WTC11 (cell line): ENCODE data around the gene DMC1. TPM values are rescaled to one million over a fixed set of nuclear protein-coding genes. Genes with fewer than 3 reads are reported as not detected.

Source experiments
- ATAC-seq: fragments of 200-7000 bp; cut with Tn5 transposase; 2 replicates; pipeline ENCODE4 v1.10.0; 2021; ENCODE audit warnings: mild to moderate bottlenecking, moderate library complexity
- CTCF ChIA-PET: fragments of 300-600 bp; sonication (Branson Sonifier 250); formaldehyde crosslinking; loops from one replicate; lab custom pipeline; 2021; ENCODE audit warnings: antibody characterized with exemption; lab: Charles Lee
- POLR2A ChIA-PET: fragments of 350-600 bp; sonication (Branson Sonifier 250); formaldehyde crosslinking; loops from one replicate; lab custom pipeline; 2021; ENCODE audit warnings: antibody characterized with exemption; lab: Charles Lee
- DNase-seq: peaks from one replicate; pipeline ENCODE4 v3.0.0; 2021; ENCODE audit warnings: low spot score
- H3K27ac Mint-ChIP-seq: 2 replicates; pipeline ENCODE4 v1.8.0; 2021; ENCODE audit warnings: mixed read lengths
- H3K27me3 Mint-ChIP-seq: 2 replicates; pipeline ENCODE4 v1.8.0; 2021; ENCODE audit warnings: low read depth, mild to moderate bottlenecking, moderate library complexity, mixed read lengths
- H3K36me3 Mint-ChIP-seq: 2 replicates; pipeline ENCODE4 v1.8.0; 2021; ENCODE audit warnings: mixed read lengths
- H3K4me1 Mint-ChIP-seq: 2 replicates; pipeline ENCODE4 v1.8.0; 2022; ENCODE audit warnings: mixed read lengths
- H3K4me3 Mint-ChIP-seq: 2 replicates; pipeline ENCODE4 v1.8.0; 2021; ENCODE audit warnings: mild to moderate bottlenecking, moderate library complexity, mixed read lengths
- H3K9me3 Mint-ChIP-seq: 2 replicates; pipeline ENCODE4 v1.8.0; 2021; ENCODE audit warnings: mixed read lengths
- CBFB ChIP-seq: sonication (generic); formaldehyde crosslinking; IDR thresholded peaks from 2 replicates; pipeline ENCODE4 v1.8.1; 2022; ENCODE audit warnings: mild to moderate bottlenecking, low read depth, missing genetic modification reagents
- GRHL2 ChIP-seq: fragments of 250-450 bp; sonication (Bioruptor Pico); IDR thresholded peaks from 2 replicates; pipeline ENCODE4 v1.8.0; 2022; ENCODE audit warnings: mild to moderate bottlenecking, moderate library complexity; ENCODE audit not compliant: insufficient replicate concordance, severe bottlenecking
- HMGA2 ChIP-seq: fragments of 250-450 bp; sonication (Bioruptor Pico); IDR thresholded peaks from 2 replicates; pipeline ENCODE4 v1.4.0; 2021; ENCODE audit warnings: mild to moderate bottlenecking, moderate library complexity
- KAT7 ChIP-seq: sonication (generic); formaldehyde crosslinking; IDR thresholded peaks from 2 replicates; pipeline ENCODE4 v1.8.1; 2023; ENCODE audit warnings: missing genetic modification reagents, mild to moderate bottlenecking, borderline replicate concordance
- MXD4 ChIP-seq: fragments of 250-450 bp; sonication (Bioruptor Pico); IDR thresholded peaks from 2 replicates; pipeline ENCODE4 v1.8.0; 2021; ENCODE audit warnings: mild to moderate bottlenecking, moderate library complexity, borderline replicate concordance
- ZNF121 ChIP-seq: sonication (generic); formaldehyde crosslinking; IDR thresholded peaks from 2 replicates; pipeline ENCODE4 v1.8.0; 2023; ENCODE audit warnings: missing genetic modification reagents
- ZNF232 ChIP-seq: sonication (generic); formaldehyde crosslinking; IDR thresholded peaks from 2 replicates; pipeline ENCODE4 v1.8.0; 2022; ENCODE audit warnings: mild to moderate bottlenecking, missing genetic modification reagents
- ZNF423 ChIP-seq: fragments of 250-450 bp; sonication (Bioruptor Pico); IDR thresholded peaks from 2 replicates; pipeline ENCODE4 v2.1.2; 2022; ENCODE audit warnings: mild to moderate bottlenecking, moderate library complexity
- ZNF671 ChIP-seq: fragments of 250-450 bp; sonication (Bioruptor Pico); IDR thresholded peaks from 2 replicates; pipeline ENCODE4 v1.8.0; 2021; ENCODE audit warnings: mild to moderate bottlenecking
- total RNA-seq: library from RNA; stranded (reverse); gene quantifications from 3 replicates; pipeline ENCODE4 v1.2.3, GENCODE V29; 2021
- TF ChIP-seq, protein P1 (sequence below): sonication (generic); formaldehyde crosslinking; IDR thresholded peaks from 2 replicates; pipeline ENCODE4 v1.8.1; 2022; ENCODE audit warnings: mild to moderate bottlenecking, missing genetic modification reagents, moderate library complexity, borderline replicate concordance
- TF ChIP-seq, protein P2 (sequence below): sonication (generic); formaldehyde crosslinking; IDR thresholded peaks from 2 replicates; pipeline ENCODE4 v1.8.0; 2022; ENCODE audit warnings: missing genetic modification reagents
- TF ChIP-seq, protein P3 (sequence below): sonication (generic); formaldehyde crosslinking; IDR thresholded peaks from 2 replicates; pipeline ENCODE4 v1.8.1; 2023; ENCODE audit warnings: mild to moderate bottlenecking, missing genetic modification reagents
- TF ChIP-seq, protein P4 (sequence below): sonication (generic); formaldehyde crosslinking; IDR thresholded peaks from 2 replicates; pipeline ENCODE4 v1.8.1; 2022; ENCODE audit warnings: low read depth, missing genetic modification reagents, borderline replicate concordance
- TF ChIP-seq, protein P5 (sequence below): sonication (generic); formaldehyde crosslinking; IDR thresholded peaks from 2 replicates; pipeline ENCODE4 v1.8.0; 2023; ENCODE audit warnings: missing genetic modification reagents, mild to moderate bottlenecking, borderline replicate concordance
- TF ChIP-seq, protein P6 (sequence below): fragments of 250-450 bp; sonication (Bioruptor Pico); IDR thresholded peaks from 2 replicates; pipeline ENCODE4 v1.8.0; 2021; ENCODE audit warnings: mild to moderate bottlenecking

DMC1 gene
- total RNA-seq, 1 experiment from 2014 or later = 4.3 TPM

DNA sequence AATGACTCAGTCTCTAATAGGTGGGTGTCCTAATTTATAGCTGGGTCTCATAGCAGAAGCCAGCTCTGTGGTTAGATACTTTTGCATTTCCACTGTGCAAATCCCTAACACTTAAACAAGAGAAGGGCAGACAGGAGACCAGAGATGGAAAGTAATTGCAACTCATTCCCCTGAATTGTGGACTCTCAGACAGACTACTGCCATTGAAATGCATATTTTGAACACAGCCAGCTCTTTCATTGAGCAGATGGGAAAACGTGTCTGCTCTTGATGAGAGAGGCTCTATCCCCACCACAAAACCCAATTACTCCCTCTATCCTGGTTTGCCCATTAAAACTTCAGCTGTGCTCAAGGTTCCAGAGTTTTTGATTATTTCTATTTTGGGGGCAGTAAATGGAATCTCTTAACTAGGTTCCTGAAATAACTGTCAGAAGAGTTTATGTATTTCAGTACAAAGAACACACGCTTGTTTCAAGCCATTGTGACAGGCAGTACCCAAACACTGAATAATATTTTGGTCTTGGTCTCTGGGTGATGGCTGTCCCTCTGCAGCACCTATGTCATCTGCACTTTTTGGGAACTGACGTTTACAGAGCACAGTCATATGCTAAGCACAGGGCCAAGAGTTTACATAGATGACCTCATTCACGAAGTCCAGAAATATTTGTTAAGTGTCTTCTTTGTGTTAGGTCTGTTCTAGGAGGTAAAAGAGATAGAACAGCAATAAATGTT lies 44.5 kb upstream of the DMC1 start:
- H3K4me3 Mint-ChIP-seq = no peak overlapping the region
- ATAC-seq = no peak
- peaks cover 32% of the 10 kb centered on the region for H3K36me3 Mint-ChIP-seq
- H3K9me3 Mint-ChIP-seq = peaks cover 22% of the 10 kb centered on the region
- ChIA-PET CTCF (no interaction called here), POLR2A (interaction anchor here (0.7 kb wide), 1 partner anchor 1162 kb away, joined by 3 read pairs; no protein-coding TSS in a partner anchor)
- H3K27me3 Mint-ChIP-seq = no peaks in the 10 kb centered on the region
- H3K4me1 Mint-ChIP-seq = peaks cover 5% of the 10 kb centered on the region
- TF ChIP-seq, protein P1, sequence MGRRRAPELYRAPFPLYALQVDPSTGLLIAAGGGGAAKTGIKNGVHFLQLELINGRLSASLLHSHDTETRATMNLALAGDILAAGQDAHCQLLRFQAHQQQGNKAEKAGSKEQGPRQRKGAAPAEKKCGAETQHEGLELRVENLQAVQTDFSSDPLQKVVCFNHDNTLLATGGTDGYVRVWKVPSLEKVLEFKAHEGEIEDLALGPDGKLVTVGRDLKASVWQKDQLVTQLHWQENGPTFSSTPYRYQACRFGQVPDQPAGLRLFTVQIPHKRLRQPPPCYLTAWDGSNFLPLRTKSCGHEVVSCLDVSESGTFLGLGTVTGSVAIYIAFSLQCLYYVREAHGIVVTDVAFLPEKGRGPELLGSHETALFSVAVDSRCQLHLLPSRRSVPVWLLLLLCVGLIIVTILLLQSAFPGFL (CRISPR knock-in tag) = no peak
- TF ChIP-seq ZNF423 (CRISPR knock-in tag) (no peak), MXD4 (CRISPR knock-in tag) (no peak), ZNF671 (CRISPR knock-in tag) (no peak), ZNF232 (no peak), ZNF121 (CRISPR knock-in tag) (no peak), HMGA2 (CRISPR knock-in tag) (no peak), KAT7 (no peak), GRHL2 (CRISPR knock-in tag) (no peak), CBFB (CRISPR knock-in tag) (no peak)
- TF ChIP-seq, protein P2, sequence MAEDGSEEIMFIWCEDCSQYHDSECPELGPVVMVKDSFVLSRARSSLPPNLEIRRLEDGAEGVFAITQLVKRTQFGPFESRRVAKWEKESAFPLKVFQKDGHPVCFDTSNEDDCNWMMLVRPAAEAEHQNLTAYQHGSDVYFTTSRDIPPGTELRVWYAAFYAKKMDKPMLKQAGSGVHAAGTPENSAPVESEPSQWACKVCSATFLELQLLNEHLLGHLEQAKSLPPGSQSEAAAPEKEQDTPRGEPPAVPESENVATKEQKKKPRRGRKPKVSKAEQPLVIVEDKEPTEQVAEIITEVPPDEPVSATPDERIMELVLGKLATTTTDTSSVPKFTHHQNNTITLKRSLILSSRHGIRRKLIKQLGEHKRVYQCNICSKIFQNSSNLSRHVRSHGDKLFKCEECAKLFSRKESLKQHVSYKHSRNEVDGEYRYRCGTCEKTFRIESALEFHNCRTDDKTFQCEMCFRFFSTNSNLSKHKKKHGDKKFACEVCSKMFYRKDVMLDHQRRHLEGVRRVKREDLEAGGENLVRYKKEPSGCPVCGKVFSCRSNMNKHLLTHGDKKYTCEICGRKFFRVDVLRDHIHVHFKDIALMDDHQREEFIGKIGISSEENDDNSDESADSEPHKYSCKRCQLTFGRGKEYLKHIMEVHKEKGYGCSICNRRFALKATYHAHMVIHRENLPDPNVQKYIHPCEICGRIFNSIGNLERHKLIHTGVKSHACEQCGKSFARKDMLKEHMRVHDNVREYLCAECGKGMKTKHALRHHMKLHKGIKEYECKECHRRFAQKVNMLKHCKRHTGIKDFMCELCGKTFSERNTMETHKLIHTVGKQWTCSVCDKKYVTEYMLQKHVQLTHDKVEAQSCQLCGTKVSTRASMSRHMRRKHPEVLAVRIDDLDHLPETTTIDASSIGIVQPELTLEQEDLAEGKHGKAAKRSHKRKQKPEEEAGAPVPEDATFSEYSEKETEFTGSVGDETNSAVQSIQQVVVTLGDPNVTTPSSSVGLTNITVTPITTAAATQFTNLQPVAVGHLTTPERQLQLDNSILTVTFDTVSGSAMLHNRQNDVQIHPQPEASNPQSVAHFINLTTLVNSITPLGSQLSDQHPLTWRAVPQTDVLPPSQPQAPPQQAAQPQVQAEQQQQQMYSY (CRISPR knock-in tag) = no peak
- TF ChIP-seq, protein P3, sequence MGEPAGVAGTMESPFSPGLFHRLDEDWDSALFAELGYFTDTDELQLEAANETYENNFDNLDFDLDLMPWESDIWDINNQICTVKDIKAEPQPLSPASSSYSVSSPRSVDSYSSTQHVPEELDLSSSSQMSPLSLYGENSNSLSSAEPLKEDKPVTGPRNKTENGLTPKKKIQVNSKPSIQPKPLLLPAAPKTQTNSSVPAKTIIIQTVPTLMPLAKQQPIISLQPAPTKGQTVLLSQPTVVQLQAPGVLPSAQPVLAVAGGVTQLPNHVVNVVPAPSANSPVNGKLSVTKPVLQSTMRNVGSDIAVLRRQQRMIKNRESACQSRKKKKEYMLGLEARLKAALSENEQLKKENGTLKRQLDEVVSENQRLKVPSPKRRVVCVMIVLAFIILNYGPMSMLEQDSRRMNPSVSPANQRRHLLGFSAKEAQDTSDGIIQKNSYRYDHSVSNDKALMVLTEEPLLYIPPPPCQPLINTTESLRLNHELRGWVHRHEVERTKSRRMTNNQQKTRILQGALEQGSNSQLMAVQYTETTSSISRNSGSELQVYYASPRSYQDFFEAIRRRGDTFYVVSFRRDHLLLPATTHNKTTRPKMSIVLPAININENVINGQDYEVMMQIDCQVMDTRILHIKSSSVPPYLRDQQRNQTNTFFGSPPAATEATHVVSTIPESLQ (CRISPR knock-in tag) = no peak
- TF ChIP-seq, protein P4, sequence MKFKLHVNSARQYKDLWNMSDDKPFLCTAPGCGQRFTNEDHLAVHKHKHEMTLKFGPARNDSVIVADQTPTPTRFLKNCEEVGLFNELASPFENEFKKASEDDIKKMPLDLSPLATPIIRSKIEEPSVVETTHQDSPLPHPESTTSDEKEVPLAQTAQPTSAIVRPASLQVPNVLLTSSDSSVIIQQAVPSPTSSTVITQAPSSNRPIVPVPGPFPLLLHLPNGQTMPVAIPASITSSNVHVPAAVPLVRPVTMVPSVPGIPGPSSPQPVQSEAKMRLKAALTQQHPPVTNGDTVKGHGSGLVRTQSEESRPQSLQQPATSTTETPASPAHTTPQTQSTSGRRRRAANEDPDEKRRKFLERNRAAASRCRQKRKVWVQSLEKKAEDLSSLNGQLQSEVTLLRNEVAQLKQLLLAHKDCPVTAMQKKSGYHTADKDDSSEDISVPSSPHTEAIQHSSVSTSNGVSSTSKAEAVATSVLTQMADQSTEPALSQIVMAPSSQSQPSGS (CRISPR knock-in tag) = no peak
- TF ChIP-seq, protein P5, sequence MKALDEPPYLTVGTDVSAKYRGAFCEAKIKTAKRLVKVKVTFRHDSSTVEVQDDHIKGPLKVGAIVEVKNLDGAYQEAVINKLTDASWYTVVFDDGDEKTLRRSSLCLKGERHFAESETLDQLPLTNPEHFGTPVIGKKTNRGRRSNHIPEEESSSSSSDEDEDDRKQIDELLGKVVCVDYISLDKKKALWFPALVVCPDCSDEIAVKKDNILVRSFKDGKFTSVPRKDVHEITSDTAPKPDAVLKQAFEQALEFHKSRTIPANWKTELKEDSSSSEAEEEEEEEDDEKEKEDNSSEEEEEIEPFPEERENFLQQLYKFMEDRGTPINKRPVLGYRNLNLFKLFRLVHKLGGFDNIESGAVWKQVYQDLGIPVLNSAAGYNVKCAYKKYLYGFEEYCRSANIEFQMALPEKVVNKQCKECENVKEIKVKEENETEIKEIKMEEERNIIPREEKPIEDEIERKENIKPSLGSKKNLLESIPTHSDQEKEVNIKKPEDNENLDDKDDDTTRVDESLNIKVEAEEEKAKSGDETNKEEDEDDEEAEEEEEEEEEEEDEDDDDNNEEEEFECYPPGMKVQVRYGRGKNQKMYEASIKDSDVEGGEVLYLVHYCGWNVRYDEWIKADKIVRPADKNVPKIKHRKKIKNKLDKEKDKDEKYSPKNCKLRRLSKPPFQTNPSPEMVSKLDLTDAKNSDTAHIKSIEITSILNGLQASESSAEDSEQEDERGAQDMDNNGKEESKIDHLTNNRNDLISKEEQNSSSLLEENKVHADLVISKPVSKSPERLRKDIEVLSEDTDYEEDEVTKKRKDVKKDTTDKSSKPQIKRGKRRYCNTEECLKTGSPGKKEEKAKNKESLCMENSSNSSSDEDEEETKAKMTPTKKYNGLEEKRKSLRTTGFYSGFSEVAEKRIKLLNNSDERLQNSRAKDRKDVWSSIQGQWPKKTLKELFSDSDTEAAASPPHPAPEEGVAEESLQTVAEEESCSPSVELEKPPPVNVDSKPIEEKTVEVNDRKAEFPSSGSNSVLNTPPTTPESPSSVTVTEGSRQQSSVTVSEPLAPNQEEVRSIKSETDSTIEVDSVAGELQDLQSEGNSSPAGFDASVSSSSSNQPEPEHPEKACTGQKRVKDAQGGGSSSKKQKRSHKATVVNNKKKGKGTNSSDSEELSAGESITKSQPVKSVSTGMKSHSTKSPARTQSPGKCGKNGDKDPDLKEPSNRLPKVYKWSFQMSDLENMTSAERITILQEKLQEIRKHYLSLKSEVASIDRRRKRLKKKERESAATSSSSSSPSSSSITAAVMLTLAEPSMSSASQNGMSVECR (CRISPR knock-in tag) = no peak
- TF ChIP-seq, protein P6, sequence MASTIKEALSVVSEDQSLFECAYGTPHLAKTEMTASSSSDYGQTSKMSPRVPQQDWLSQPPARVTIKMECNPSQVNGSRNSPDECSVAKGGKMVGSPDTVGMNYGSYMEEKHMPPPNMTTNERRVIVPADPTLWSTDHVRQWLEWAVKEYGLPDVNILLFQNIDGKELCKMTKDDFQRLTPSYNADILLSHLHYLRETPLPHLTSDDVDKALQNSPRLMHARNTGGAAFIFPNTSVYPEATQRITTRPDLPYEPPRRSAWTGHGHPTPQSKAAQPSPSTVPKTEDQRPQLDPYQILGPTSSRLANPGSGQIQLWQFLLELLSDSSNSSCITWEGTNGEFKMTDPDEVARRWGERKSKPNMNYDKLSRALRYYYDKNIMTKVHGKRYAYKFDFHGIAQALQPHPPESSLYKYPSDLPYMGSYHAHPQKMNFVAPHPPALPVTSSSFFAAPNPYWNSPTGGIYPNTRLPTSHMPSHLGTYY = no peak
- DNase-seq = no peak
- H3K27ac Mint-ChIP-seq = no peak overlapping the region
